ENCODE data around the gene IL17RB.

DNA sequence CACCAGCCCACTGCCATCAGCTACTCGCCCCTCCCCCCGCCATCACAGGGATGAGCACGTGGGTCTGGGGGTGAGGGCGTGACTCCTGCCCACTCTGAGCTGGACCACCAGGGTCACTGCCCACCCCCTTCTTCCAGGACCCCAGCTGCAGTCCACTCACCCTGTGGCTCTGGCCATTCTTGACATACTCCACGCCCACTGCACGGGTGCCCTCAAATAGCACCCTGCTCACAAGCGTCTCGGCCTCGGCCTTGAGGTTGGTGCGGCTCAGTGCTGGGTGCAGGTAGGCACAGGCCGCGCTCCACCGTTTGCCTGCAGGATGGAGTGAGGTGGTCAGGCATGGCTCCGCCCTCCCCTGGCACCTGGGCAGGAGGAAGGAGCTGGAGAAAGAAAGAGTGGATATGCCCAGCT is 24.0 kb upstream of the IL17RB start:
- TF ChIP-seq BHLHE40 (IDR thresholded peaks at IDR 0.05; ENCODE audit: borderline replicate concordance): no peak
- no peak for TF ChIP-seq SP1 (IDR thresholded peaks at IDR 0.05)
- no peak for TF ChIP-seq FOXA1 (IDR thresholded peaks at IDR 0.05)
- TF ChIP-seq, protein P1, sequence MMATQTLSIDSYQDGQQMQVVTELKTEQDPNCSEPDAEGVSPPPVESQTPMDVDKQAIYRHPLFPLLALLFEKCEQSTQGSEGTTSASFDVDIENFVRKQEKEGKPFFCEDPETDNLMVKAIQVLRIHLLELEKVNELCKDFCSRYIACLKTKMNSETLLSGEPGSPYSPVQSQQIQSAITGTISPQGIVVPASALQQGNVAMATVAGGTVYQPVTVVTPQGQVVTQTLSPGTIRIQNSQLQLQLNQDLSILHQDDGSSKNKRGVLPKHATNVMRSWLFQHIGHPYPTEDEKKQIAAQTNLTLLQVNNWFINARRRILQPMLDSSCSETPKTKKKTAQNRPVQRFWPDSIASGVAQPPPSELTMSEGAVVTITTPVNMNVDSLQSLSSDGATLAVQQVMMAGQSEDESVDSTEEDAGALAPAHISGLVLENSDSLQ (IDR thresholded peaks at IDR 0.05): no peak
- TF ChIP-seq NFRKB (IDR thresholded peaks at IDR 0.05): no peak
- TF ChIP-seq ZNF384 (IDR thresholded peaks at IDR 0.05): no peak
- TF ChIP-seq TARDBP (IDR thresholded peaks at IDR 0.05): no peak
- TF ChIP-seq FOXK2 (IDR thresholded peaks at IDR 0.05): no peak

Measured in HEK293T (cell line).